Retina (tissue), 1 donor: ENCODE results near the gene ECE1.

Experiments used
- DNase-seq: peaks from one replicate; pipeline ENCODE4 v3.0.0-alpha.2; 2016

The ECE1 gene

GRCh38 chr1:21266119-21266774 is 24.0 kb downstream of the ECE1 start:
- no peak for DNase-seq

GRCh38 chr1:21265644-21266043 is 24.6 kb downstream of the ECE1 start:
- DNase-seq = no peak

- DNase-seq = no peak
Measured at GRCh38 chr1:21264898-21265297, 25.4 kb downstream of the ECE1 start.

DNA sequence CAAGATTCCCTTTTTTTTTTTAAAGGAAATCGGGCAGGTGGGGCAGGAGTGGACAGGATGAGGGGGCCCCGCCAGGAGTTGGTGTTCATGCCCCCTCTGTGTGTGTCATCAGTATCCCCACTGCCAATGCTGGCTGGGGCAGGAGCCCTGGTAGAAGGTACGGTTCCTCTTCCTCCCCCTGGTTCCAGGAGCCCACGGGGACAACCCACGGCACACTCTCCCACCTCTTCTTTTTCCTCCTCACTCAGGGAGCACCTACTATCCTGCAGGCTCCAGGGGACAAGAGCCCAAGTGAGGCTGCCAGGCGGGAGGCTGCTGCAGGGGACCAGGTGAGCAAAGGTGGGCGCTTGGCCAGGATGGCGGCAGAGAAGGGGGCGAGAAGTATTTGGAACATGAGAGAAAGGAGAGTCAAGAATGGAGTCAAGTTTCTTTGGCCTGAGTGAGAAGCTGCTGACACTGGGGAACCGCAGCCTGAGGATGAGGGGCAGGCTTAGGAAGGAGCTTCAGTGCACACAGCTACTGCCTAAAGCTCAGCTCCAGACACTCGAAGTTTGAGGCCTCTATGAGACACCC is 26.5 kb downstream of the ECE1 start:
- no peak for DNase-seq

DNA sequence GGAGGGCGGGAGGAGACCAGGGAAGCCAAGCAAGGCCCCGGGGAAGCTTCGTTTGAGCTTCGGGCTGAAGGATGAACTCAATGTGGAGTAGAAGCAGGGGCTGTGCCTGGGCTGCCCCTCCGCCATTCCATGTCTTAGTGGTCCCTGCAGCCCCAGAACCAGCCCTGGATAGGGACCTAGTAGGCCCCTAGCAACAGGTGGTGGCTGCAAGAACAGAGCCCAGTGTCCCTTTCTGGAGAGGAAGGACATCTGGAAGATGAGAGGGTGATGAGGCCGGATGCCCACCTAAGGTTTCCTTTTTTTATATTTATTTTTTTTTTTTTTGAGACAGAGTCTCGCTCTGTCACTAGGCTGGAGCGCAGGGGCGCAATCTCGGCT is 27.2 kb downstream of the ECE1 start:
- DNase-seq = no peak

DNA sequence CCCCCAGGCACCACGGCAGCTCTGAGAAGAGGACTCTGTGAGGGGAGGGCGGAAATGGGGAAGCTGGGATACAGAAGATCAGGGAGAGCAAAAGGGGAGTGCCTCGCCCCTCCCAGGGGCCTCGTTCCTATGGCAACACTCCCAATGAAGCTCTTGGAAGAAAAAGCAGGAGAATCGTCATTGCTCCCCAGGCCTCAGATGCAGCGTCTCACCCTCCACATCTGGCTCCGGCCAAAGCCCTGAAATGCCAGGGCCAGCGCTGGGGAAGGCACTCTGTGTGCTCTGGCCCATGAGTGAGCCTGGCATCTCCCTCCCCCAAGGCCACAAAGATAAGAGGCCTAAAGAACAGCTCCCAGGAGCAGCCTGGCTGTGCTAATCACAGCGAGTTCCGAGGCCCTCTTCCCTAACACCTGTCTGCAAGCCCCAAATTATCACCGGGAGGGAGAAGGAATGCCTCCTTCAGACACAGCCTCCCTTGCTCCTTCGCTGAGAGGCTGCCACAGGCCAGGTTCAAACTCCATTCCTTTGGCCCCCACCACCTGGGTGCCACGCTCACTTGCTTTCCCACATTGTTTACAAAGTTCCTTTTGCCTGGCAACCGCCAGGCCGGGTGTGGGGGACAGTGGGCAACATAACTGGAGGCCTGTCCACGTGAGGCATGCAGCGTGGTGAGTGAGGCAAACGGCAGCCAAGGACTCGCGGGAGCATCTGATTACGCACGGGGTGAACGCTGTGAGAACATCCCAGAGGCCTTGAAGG is 27.8 kb downstream of the ECE1 start:
- peak; percentile 67 for DNase-seq

- peak; percentile 32 for DNase-seq
Measured at GRCh38 chr1:21261551-21262292, 28.5 kb downstream of the ECE1 start.

GRCh38 chr1:21260405-21261125 is 29.7 kb downstream of the ECE1 start:
- DNase-seq = no peak

- DNase-seq = no peak
Measured at GRCh38 chr1:21259316-21260076, 30.8 kb downstream of the ECE1 start.

GRCh38 chr1:21258331-21259134 is 31.7 kb downstream of the ECE1 start:
- no peak for DNase-seq

DNA sequence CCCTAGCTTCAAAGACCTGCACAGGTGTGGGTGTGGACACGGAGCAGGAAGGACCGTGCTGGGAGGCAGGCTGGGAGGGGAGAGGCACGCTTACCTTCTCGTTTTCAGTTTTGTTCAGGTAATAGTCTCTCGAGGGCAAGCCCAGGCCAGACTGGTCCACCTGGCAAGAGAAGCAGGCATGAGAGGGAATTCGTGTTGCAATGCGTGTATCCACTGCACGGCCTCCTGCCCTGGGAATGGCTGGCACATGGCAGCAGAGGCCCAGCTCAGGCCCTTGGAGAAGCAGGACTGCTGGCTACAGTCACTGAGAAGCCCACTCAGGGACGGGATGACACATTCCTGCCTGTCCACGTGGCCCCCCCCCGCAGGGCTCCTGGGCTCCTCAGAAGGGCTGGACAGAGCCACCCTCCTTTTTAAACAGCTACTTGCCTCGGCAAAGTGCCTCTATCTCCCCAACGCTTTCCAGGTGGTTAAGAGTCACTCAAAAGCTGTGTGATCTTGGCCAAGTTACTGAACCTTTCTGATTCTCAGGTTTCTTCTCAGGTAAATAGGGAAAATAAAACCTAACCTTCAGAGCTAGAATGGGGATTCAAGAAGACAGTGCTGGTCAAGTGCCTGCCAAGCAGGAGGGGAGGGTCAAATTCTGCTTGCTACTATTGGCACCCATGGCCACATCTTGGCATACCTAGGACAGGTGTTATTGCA is 32.7 kb downstream of the ECE1 start:
- no peak for DNase-seq

- DNase-seq = no peak
Measured at GRCh38 chr1:21256776-21257175, 33.5 kb downstream of the ECE1 start.

- no peak for DNase-seq
Measured at GRCh38 chr1:21255943-21256320, 34.3 kb downstream of the ECE1 start.

DNA sequence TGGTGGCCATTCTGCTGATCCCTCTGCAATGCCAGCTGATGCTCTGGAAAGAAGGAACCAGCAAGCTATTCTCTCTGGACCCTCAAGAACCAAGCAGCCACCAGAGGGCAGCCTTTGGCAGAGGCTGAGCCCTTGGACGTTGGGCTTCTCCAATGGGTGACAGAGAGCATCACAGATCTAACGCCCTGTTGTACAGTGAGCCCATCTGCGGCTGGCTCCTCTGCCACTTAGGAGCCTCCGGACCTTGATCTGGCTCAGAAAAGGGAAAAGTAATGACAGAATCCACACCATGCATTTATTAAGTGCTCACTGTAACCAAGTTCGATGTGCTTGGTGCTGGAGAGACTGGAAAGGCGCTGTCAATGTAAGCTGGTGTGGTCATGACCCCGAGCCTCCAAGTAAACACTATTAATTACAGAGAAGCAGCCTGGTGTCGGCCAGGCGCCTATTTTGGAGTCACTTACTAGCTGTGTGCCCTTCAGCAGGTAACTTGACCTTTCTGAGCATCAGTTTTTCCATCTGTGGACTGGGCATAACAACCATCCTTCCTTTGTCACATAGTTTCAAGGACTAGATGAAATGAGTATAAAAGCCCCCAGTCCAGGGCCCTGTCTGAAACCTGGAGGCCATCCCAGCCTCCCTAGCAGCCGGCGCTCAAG is 34.9 kb downstream of the ECE1 start:
- DNase-seq = peak; percentile 91

DNA sequence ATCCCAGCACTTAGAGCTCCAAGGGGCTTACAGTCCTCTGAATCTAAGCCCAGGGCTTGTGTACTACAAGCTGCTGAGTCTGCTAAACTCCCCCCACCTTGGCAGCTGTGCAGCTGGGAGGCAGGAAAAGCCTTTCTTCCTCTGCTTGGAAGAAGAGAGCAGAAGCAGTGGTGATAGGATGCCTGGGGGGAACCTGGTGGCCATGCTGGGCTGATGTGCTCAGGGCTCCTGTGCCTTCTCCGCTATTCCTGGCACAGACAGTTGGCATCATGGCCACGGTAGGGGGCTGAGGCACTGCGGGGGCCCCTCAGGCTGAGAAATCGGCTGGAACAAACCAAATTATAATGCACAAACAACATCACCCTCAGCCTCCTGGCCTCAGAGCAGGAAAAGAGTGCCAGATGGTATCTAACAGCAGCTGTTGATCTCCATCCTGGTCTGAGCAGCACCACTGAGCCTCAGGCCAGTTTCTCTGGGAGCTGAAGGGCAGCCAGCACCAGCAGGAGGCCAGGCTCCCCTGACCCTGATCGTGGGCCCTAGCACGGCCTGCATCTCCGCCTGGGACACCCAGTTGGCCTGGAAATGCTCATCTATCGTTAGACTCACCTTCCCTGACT is 35.8 kb downstream of the ECE1 start:
- DNase-seq = peak; percentile 71

GRCh38 chr1:21251773-21252471 is 38.3 kb downstream of the ECE1 start:
- DNase-seq = no peak

GRCh38 chr1:21249940-21250493 is 40.2 kb downstream of the ECE1 start:
- no peak for DNase-seq

DNA sequence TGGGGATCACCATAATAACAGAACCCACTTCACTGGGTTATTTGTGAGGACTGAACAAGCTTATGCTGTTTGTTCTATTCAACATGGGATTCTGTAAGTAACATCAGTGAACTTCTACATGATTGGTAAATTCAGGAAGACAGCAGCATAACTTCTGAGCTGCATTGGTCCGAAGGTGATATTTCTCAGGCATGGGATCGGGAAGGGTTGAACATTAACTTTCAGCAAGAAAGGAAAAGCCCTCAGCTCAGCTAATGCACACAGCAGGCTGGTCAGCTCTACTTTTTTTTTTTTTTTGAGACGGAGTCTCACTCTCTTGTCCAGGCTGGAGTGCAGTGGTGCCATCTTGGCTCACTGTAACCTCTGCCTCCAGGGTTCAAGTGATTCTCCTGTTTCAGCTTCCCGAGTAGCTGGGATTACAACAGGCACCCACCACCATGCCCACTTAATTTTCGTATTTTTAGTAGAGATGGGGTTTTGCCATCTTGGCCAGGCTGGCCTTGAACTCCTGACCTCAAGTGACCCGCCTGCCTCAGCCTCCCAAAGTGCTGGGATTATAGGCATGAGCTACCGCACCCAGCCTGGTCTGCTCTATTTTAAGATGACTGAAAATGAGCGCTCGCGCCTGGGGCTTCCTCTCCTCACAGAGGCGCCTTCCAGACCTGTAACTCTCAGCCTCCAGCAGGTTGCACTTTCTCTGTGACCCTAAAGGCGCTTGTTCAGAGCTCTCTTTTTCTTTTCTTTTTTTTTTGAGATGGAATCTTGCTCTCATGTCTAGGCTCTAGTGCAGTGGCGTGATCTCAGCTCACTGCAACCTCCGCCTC is 42.2 kb downstream of the ECE1 start:
- no peak for DNase-seq
